ENCODE measurements around the gene SESN3. TPM values are rescaled to one million over a fixed set of nuclear protein-coding genes. Genes with fewer than 3 reads are reported as not detected.
"Not testable (repeated sequence)": the region's sequence is repeated elsewhere in the genome, so short reads cannot be mapped to it uniquely, and the experiment has no call there.

Gene SESN3
- total RNA-seq, 1 experiment from 2014 or later: 0.44 TPM

DNA sequence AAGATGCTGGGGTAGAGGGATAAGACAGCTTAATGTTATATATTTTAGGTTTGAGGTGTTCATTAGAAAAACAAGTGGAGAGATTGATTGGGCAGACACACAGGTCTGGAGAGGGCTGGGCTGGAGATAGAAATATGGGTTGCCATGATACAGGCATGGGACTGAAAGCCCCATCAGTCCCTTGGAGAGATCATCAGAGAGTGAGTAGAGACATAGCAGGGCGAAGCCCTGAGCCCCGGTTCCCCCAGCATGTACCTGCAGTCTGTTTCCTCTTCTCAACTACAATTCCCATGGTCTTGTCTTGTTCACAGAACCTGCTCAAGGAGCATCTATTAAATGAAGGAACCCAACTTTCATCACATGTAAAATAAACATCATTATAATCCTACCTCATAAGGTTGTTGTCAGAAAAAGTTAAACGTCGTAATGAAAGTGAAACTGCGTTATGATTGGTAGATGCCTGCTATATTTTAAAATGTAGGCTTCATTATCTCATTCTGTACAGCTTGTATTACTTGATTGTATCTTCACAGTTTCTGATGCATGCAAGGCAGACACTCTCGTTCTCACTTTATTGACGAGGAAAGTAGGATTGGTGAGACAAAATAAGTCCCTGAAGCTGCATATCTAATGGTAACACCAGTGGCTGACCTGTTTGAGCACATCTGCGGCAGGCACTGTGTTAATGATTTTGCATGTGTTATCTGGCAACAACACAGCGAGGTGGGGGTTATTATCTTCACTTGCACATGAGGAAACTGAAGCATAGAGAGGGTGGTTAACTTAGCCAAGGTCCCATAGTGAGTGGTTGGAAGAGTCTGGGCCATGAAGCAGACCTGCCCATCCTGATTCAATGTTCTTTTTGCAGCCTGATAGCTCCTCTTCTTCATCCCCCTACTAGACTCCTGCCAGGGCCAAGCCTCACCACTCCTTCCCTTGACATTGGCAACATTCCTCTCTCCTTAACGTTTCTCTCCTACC, 77.8 kb downstream of the SESN3 start:
- DNase-seq (ENCODE audit: low read depth): no peak

DNA sequence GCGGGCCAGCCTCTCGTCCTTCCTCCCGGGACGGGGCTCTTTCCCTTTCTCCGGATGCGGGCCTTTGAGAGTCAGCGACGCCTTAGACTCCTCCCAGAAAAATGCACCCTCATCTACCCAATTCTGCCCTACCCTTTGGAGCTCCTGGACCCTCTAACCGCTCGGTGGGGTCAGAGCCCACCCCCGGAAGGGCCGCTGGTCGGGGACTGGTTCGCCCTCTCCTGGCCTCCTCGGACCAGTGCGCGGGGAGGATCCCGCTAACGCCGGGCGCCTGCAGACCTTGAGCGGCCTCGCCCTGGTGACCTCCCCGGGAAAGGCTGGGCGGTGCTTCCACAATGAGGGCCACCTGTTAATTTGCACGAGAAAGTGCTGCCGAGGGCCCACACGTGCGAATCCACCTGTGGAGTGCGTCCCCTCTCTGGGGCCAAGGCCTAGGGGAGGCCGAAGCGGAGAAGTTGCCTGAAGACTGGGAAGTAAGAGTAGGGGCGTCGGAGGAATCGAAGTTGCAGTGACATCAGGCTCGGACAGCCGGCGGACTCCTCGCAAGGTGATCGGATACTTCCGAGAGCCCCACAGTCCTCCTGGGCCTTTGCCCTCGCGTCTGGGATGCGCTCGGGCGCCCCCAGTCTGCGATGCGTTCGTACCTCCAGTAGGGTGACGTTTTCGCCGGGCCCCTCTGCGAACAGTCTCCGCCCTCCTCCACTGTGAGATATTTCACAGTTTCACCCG, 79.9 kb downstream of the SESN3 start:
- peak; percentile 87 for DNase-seq (ENCODE audit: low read depth)

DNA sequence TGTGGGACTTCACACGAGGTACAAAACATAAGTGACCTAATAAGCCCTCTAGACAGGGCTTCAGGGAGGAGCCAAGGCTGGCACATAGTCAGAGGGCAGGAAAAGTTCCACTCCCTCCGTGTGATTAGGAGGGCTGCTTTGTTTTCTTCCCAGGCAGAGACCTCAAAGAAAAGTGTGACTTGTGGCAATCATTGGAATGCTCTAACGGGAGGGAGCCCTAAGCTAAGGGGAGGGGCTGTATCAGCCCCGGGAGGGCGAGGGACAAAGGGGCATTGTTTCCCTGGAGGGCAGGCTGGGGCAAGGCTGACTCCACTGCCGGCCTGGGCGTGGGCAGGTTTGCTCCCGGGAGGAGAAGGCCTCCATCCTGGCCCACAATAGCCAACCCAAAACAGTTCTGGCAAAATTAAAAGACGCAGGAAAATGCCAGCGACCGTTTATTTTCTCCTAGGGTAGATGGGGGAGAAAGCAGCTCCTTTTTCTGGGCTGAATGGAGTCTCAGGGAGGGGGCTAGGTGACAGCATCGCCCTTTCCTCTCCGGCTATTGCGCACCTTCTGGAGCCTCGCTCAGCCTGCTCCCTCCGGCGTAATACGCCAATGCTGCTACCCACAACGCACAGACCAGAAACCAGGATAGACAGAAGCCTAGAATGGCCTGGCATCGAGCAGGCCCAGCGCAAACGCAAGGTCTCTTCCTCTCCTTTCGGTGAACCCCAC, 81.2 kb downstream of the SESN3 start:
- DNase-seq (ENCODE audit: low read depth): peak; percentile 68

DNA sequence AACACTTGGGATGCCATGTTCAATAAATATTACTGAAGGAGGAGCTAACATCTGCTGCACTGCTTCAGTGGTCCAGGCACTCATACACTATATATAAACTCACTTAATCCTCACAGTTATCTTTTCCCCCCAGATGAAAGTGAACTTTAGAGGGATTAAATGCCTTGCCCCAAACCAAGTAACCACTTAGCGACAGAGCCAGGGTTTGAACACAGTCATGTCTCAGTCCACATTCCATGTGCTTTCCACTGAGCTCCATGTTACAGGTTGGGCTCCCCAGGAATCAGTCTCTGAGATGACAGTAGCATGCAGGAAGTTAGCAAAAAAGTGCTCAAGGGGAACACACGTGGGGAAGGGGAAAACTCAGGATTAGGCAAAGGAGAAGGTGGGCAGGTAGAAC, 82.1 kb downstream of the SESN3 start:
- no peak for DNase-seq (ENCODE audit: low read depth)

DNA sequence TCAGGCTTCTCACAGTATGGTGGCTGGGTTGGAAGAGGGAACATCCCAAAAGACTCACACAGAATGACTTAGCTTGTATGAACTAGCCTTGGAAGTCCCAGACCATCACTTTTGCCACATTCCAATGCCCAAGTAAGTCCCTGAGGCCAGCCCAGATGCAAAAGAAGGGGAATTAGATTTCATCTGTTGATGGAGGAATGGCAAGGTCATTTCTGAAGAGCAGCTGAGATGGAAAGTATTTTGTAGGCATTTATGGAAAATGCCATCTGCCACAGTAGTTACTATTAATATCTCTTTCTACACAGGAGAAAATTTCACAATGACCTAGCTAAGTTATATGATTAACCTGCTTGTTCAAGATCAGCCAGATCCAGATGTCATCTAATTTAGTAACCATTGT, 82.6 kb downstream of the SESN3 start:
- no peak for DNase-seq (ENCODE audit: low read depth)

DNA sequence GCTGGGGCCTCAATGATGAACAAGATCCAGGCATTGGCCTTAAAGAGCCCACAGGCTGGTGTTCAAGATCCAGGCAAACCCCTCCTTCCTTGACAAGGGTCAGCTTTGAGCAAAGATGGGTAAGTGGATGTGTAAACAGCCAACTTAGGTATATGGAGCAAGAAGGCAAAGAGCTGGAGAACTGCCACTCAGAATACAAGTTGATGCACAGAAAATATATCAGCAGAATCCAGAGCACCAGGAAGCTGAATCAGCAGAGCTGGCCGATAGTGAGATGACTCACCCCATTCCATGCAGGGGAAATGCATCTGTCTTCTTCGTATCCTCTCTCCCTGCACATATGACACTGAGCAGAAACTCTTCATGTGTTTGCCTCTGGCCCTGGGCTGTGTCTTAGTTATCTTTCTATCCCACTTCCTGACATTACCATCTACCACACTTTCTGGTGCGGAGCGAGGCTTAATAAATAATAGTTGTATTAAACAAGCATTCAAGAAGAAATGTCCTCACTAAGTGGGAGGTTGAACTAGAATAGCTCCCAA, 83.6 kb downstream of the SESN3 start:
- DNase-seq (ENCODE audit: low read depth): peak; percentile 81

DNA sequence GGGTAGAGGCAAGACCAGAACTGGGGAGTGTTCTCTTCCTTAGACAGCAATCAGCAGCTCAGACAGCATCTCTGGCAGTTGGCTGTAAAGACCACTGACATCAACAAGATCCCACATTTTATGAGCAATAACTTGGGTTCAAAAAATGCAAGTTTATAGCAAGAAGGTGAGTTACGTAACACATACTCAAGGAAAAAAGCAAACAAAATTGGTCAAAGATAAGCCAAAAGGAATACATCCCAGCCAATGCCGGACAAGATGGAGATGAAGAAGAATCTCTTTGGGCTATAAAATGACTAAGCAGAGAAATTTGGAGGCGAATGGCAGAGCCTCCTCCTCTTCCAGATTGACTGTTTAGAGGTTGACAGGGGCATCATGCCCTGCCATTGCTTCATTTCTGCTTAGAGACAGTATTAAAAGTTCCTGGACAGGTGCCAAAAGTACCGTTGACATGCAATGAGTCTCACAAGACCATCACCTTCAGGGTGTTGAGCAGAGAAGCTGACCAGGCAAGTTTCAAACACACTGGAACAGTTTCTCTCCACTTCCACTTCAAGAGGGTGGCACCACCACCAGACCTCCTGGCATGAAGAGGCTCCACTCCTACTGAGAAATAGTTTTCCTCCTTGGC, 85.5 kb downstream of the SESN3 start:
- no peak for DNase-seq (ENCODE audit: low read depth)

DNA sequence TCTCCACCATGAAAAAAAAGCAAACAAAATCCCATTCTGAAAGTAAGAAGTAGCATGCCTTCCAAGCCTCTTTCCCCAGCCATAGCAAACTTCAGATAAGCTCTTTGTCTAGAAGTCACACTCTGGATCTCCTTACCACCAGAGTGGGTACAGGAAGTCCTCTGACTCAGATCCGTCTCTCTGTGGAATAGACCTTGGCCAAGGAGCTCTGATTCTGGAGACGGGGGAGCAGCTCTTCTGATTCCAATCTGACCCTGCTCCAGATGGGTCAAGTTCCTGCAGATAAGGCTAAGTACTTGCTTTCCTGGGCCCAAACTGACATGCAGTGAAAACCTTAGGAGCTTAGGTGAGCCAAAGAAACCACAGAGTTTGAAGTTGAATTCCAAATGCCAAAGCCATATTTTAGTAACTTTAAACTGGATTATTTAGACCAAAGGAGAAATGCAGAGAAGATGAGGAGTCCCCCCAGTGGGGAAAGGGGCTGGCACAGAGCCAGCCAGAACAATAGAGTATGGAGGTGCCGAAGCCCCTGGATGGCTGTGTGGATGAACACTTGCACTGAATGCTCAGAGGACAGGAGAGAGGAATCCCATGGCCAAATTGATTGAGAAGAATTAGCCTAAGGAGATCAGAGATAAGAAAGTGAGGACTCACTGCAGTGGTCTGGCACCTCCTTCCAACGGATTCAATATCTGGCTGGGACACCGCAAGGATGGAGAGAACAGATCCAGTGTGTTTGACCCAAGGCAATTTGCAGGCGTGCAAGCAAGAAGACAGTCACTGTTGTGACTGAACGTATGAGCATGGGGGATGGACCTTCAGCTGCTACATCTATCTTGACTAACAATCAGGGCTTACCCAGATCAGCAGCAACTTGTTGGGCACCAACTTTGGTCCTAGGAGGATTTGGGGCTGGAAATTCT, 86.4 kb downstream of the SESN3 start:
- DNase-seq (ENCODE audit: low read depth): peak; percentile 36

DNA sequence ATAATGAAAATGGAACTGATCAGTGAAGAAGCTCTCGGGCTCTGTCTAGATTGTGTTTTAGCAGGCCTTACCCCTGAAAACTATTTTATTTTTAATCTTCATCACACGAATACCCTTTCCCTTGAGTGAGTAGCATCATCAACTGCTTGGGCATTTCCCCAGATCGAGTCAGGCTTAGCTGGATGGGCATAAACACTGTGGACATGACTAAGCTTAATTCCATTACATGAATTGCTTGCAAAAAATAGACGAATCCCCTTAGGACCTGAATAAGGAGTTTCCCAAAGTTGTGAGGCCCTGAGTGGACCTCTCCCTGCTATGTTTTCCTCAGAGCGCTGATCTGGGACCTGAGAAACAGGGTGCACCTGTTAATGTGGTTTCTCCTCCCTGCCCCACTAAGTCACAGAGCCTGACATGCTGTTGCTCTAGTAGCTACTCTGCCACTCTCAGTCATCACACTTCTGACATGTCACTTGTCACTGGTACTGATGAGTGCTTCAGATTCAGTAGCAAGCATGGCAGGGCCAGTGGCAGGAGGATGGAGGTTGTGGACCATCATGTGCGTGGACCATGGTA, 87.8 kb downstream of the SESN3 start:
- peak; percentile 36 for DNase-seq (ENCODE audit: low read depth)

DNA sequence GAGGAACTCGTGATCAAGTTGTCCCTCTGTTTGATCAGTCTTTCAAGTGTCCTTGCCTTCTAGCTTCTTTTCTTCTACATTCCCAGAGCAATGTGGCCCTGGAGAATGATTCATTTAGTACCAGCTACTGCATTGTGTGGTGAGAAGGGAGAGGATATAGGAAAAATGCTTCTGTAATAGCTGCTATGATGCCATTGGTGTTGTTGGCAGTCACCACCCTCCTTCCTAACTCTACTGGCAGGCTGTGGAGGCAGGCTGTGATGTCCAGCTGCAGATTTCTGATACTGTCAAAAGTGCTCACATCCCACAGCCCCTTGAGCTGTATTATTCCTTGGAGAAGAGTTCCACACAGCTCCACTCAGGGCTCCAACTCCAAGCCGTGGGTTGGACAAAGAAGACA, 88.6 kb downstream of the SESN3 start:
- DNase-seq (ENCODE audit: low read depth): no peak

DNA sequence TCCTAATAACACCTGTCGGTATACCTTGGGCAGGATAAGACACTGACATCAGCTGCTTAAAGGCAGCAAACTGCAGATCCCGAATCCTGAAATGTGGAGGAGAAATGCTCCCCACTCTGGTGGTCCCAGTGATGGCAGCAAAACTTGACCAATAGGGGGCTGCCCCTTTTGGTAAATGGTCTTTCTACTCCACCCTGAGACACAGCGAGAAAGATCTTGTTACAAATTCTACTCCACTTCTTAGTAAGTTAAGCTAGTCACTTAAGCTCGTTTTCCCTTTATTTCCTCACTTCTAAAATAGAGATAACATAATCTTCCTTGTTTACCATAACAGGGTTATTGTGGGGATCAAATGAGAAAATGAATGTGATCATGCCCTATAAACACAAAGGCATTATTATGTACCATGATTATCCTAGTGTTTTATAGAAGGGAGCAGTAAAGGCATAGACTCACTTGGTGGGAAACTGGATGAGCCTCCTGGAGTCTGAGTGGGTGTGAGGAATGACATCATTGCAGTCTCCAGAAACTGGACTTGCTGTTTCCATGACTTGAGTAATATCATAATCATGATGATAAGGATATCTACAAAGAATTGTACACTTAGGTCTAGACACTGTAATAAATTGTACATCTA, 90.5 kb downstream of the SESN3 start:
- DNase-seq (ENCODE audit: low read depth): no peak

DNA sequence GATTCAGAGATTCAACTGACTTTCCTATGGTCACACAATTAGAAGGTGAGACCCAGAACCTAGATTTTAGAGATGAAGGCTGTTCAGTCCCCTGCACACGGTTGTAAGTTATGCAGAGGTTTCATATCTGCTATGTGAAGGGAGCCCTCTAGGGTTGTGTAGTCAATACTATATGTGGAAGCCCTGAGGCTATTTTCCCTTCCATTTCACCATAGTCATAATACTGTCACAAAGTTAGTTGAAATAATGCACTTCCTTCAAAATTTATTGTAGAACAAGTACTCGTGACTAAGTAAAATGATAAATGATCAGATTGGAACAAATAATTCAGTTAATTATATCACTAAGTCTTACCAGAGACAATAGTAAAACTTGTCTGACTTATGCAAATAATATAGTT, 92.6 kb downstream of the SESN3 start:
- peak; percentile 27 for DNase-seq (ENCODE audit: low read depth)

DNA sequence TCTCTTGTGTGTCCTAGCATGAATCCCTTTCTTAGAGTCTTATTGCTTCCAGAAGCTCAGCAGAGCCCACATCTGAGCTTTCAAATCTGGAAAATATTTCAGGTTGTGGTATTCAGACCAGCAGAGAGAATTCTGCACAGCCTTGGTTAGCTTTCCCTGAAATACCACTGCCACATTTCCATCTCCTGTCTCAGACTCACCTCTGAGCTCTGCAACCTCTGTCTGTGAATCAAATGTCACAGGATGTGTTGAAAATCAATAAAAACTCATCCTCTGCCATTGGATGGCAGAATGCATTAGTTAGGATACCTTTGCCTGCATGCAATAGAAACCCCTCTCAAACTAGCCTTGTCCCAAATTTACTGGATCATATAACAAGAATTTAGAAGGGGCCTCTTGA, 93.7 kb downstream of the SESN3 start:
- no peak for DNase-seq (ENCODE audit: low read depth)

DNA sequence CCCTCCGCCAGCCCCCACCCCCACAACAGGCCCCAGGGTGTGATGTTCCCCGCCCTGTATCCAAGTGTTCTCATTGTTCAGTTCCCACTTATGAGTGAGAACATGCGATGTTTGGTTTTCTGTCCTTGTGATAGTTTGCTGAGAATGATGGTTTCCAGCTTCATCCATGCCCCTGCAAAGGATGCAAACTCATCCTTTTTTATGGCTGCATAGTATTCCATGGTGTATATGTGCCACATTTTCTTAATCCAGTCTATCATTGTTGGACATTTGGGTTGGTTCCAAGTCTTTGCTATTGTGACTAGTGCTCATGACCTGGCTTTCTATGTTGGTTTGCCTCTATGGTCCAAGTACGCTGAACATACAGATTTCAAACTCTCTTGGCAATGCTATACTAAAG, 94.3 kb downstream of the SESN3 start:
- DNase-seq (ENCODE audit: low read depth): not testable (repeated sequence)

DNA sequence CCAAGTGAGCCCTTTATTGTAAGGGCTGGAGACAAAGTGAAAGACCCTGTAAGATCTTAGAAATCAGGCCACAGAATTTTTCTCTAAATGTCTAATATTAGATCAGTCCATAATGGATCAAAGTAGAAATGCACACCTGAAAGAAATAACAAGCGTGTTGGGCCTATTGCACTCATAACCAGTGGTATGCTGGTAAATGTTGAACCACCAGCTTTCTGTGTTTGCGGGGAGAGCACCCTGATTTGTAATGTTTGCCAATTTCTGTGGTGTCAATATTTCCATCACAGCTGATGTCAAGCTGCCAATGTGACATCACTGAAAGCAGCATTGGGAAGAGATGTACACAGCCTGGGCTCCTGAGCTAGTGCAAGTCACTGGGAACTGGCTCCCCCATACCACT, 95.1 kb downstream of the SESN3 start:
- DNase-seq (ENCODE audit: low read depth): no peak

DNA sequence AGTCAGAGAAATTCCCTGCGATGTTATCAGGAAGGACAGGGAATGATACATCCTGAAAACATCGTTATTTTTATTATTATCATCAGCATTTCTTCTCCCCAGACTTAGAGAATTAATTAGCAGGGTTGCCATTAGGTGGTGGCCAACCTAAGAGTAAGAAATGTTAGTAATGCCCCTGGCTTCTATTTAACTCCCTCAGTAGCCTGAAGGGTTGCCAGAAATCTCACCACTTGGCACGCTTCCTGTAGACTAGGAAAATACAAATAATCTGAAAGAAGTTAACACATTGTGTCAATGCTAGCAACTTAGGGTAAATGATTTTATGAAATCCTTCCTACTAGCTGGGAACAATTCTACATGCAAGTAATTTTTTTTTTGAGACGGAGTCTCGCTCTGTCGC, 95.8 kb downstream of the SESN3 start:
- DNase-seq (ENCODE audit: low read depth): peak; percentile 55

DNA sequence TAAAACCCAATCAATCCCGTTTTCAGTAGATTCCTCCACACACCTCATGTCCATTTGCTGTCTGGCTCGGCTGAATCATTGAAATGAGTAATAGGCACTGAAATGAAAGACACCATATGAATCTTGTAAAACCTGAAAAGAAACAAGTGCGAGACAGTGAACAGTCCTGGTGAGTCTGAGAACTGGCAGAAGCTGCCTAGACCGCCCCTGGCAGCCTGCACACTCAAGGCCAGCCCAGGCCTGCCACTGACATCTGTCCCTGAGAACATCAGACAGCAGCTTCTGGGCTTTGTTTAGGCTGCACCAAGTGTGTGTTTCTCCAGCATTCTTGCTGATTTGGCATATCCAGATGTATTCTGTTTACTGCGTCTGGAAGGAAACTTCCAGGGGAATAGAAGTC, 96.5 kb downstream of the SESN3 start:
- DNase-seq (ENCODE audit: low read depth): peak; percentile 80

DNA sequence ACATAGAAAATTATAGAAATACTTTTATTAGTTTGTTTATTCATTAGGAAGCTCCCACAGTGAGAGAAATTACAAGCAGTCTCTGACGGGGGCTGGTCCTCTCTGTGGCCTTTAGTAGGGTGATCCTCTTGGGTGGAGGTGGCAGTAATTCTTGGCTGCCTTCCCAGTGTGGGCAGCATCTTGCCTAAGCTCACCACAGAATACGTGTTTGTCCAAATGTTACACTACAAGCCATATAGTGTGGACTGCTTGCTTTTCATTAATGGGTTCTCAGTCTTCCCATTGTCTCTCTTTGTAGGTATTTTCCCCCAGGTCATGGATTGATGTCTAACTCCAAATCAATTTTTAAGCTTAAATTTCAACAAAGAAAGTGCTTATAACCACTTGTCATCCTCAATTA, 98.0 kb downstream of the SESN3 start:
- peak; percentile 70 for DNase-seq (ENCODE audit: low read depth)

DNA sequence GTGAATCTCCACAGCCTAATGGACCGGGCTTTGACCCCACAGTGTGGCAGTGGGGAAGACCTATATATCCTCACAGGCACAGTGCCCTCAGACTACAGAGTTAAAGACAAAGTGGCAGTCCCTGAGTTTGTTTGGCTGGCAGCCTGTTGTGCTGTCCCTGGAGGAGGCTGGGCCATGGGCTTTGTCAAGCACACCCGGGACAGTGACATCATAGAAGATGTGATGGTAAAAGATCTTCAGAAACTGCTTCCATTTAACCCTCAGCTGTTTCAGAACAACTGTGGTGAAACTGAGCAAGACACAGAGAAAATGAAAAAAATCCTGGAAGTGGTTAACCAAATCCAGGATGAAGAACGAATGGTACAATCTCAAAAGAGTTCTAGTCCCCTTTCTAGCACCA, 102.4 kb downstream of the SESN3 start:
- DNase-seq (ENCODE audit: low read depth): no peak

DNA sequence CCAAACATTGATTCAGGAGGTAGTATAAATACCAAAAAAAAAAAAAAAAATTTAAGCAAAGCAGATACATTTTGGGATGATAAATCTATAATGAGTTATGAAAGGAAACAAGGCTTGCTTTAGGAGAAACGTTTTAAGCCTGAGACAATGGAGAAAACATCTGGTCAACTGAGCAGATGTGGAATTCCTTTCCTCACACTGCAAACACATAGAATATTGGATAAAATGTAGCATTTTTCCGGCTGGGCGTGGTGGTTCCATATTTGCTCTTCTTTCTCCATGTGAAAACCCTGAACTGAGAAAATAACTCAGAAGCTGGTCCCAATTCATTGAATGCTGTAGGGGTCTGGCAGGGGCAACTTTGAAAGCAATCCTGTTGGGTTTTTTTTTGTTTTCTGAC, 107.4 kb downstream of the SESN3 start:
- DNase-seq (ENCODE audit: low read depth): no peak

Data from M059J (cell line).